HL-60 (cell line): ENCODE results near the gene MTCL1.

Experiments used
- DNase-seq, 2 experiments: peaks; one replicate each; pipeline ENCODE4 v3.0.0-alpha.2; 2010 to 2020; ENCODE audit warnings: low read depth in 1 of 2, low spot score in 1 of 2
- H3K27ac ChIP-seq: fragments of 250-450 bp; sonication (Bioruptor Pico); replicated peaks from 2 replicates; pipeline ENCODE4 v1.5.1; 2020; ENCODE audit warnings: mild to moderate bottlenecking, moderate library complexity
- H3K27me3 ChIP-seq: fragments of 250-450 bp; sonication (Bioruptor Pico); 2 replicates; pipeline ENCODE4 v1.5.1; 2021; ENCODE audit warnings: mild to moderate bottlenecking, moderate library complexity; ENCODE audit not compliant: insufficient read depth, poor library complexity, severe bottlenecking
- H3K4me3 ChIP-seq: replicated peaks from 2 replicates; pipeline ENCODE4 v1.5.1; 2011; ENCODE audit warnings: mild to moderate bottlenecking, control low read depth, low read length; ENCODE audit not compliant: insufficient read depth
- CTCF ChIP-seq: IDR thresholded peaks from one replicate; pipeline ENCODE4 v1.5.1; 2011; ENCODE audit warnings: low read length, control low read depth, inconsistent platforms; ENCODE audit not compliant: insufficient read depth
- GABPA ChIP-seq: IDR thresholded peaks from 2 replicates; pipeline ENCODE4 v1.6.1; 2012; ENCODE audit warnings: low read depth
- POLR2AphosphoS5 ChIP-seq: IDR thresholded peaks from 2 replicates; pipeline ENCODE4 v1.6.1; 2012; ENCODE audit warnings: low read depth
- REST ChIP-seq: IDR thresholded peaks from 2 replicates; pipeline ENCODE4 v1.6.1; 2012; ENCODE audit warnings: low read depth; ENCODE audit not compliant: insufficient replicate concordance
- SPI1 ChIP-seq: IDR thresholded peaks from 2 replicates; pipeline ENCODE4 v1.6.1; 2012; ENCODE audit warnings: low read depth, mild to moderate bottlenecking, borderline replicate concordance

Gene MTCL1

GRCh38 chr18:8854962-8855361, 149.6 kb downstream of the MTCL1 start:
- H3K4me3 ChIP-seq = no peak overlapping the region
- no peak overlapping the region for H3K27ac ChIP-seq
- no peak for DNase-seq
- no peak for TF ChIP-seq POLR2AphosphoS5
- no peaks in the 10 kb centered on the region for H3K27me3 ChIP-seq

GRCh38 chr18:8856212-8856611, 150.9 kb downstream of the MTCL1 start:
- peaks cover 3% of the 10 kb centered on the region for H3K27me3 ChIP-seq
- H3K4me3 ChIP-seq = no peak overlapping the region
- no peak for DNase-seq
- TF ChIP-seq REST (no peak), GABPA (no peak), CTCF (no peak)
- H3K27ac ChIP-seq = no peak overlapping the region

GRCh38 chr18:8856769-8857393, 151.5 kb downstream of the MTCL1 start:
- Histone ChIP-seq H3K4me3 (no peak overlapping the region), H3K27me3 (peaks cover 3% of the 10 kb centered on the region), H3K27ac (no peak overlapping the region)
- no peak for DNase-seq
- no peak for TF ChIP-seq REST
- no peak for TF ChIP-seq POLR2AphosphoS5
- TF ChIP-seq GABPA = no peak
- no peak for TF ChIP-seq SPI1
- no peak for TF ChIP-seq CTCF

GRCh38 chr18:8857806-8858205, 152.4 kb downstream of the MTCL1 start:
- Histone ChIP-seq H3K27ac (no peak overlapping the region), H3K27me3 (peaks cover 3% of the 10 kb centered on the region), H3K4me3 (no peak overlapping the region)
- no peak for TF ChIP-seq GABPA
- TF ChIP-seq REST = no peak
- no peak for TF ChIP-seq CTCF
- no peak for TF ChIP-seq POLR2AphosphoS5
- no peak for TF ChIP-seq SPI1
- no peak for DNase-seq
